Liver (tissue), 9 donors: ENCODE measurements around the gene SHANK2. TPM values are rescaled to one million over a fixed set of nuclear protein-coding genes. Genes with fewer than 3 reads are reported as not detected.

Source experiments
- DNase-seq: peaks from one replicate; pipeline ENCODE4 v3.0.0-alpha.2; 2017; ENCODE audit warnings: low spot score
- H3K27ac ChIP-seq, 2 donors: one replicate each; pipeline ENCODE4 v1.7.0; 2013; ENCODE audit warnings: inconsistent platforms in 2 of 2, low read length in 2 of 2, control low read depth in 1 of 2, low read depth in 1 of 2, mild to moderate bottlenecking in 1 of 2
- H3K27me3 ChIP-seq, 4 donors: one replicate each; pipeline versions ENCODE4 v1.6.1 to v1.7.0; 2013; ENCODE audit warnings: low read length in 3 of 4, inconsistent platforms in 1 of 4, mild to moderate bottlenecking in 1 of 4, moderate library complexity in 1 of 4; ENCODE audit not compliant: control insufficient read depth in 4 of 4, insufficient read depth in 4 of 4
- H3K36me3 ChIP-seq, 4 donors: one replicate each; pipeline versions ENCODE4 v1.6.1 to v1.7.0; 2013; ENCODE audit warnings: low read length in 3 of 4, mild to moderate bottlenecking in 3 of 4, low read depth in 1 of 4, moderate library complexity in 1 of 4; ENCODE audit not compliant: control insufficient read depth in 4 of 4, insufficient read depth in 3 of 4
- H3K4me1 ChIP-seq, 4 donors: one replicate each; pipeline versions ENCODE4 v1.6.1 to v1.7.0; 2013; ENCODE audit warnings: low read length in 3 of 4, mild to moderate bottlenecking in 3 of 4, moderate library complexity in 1 of 4; ENCODE audit not compliant: control insufficient read depth in 4 of 4, insufficient read depth in 4 of 4
- H3K4me3 ChIP-seq, 3 donors: one replicate each; pipeline versions ENCODE4 v1.6.1 to v1.7.0; 2013; ENCODE audit warnings: low read length in 3 of 3, control low read depth in 1 of 3, low read depth in 1 of 3, mild to moderate bottlenecking in 1 of 3
- H3K9ac ChIP-seq, 2 donors: one replicate each; pipeline ENCODE4 v1.7.0; 2013; ENCODE audit warnings: low read length in 2 of 2, mild to moderate bottlenecking in 2 of 2, moderate library complexity in 2 of 2, control low read depth in 1 of 2, low read depth in 1 of 2
- H3K9me3 ChIP-seq, 4 donors: one replicate each; pipeline versions ENCODE4 v1.6.1 to v1.7.0; 2013; ENCODE audit warnings: low read length in 3 of 4; ENCODE audit not compliant: control insufficient read depth in 4 of 4
- ATF3 ChIP-seq: IDR thresholded peaks from 2 replicates; pipeline ENCODE4 v1.6.1; 2016; ENCODE audit warnings: antibody characterized with exemption
- CTCF ChIP-seq: fragments of 150-350 bp; IDR thresholded peaks from 2 replicates; pipeline ENCODE4 v1.5.1; 2017; ENCODE audit warnings: improper control_type of control experiment, low read depth, low read length; ENCODE audit not compliant: missing input control
- EGR1 ChIP-seq, 2 donors: IDR thresholded peaks; 2 replicates each; pipeline ENCODE4 v1.6.1; 2016 to 2018; ENCODE audit warnings: antibody characterized with exemption in 2 of 2, low read depth in 2 of 2
- FOXA1 ChIP-seq: IDR thresholded peaks from 2 replicates; pipeline ENCODE4 v1.6.1; 2016; ENCODE audit warnings: antibody characterized with exemption
- FOXA2 ChIP-seq: IDR thresholded peaks from 2 replicates; pipeline ENCODE4 v1.6.1; 2016; ENCODE audit warnings: antibody characterized with exemption
- GABPA ChIP-seq, 2 donors: IDR thresholded peaks in 1 of 2; conservative IDR thresholded peaks in 1 of 2; 2 replicates each; pipeline ENCODE4 v1.6.1; 2016; ENCODE audit warnings: antibody characterized with exemption in 2 of 2, mild to moderate bottlenecking in 1 of 2, moderate library complexity in 1 of 2
- HNF4A ChIP-seq, 2 donors: conservative IDR thresholded peaks; 2 replicates each; pipeline ENCODE4 v1.6.1; 2016; ENCODE audit warnings: antibody characterized with exemption in 2 of 2, mild to moderate bottlenecking in 2 of 2
- HNF4G ChIP-seq: IDR thresholded peaks from 2 replicates; pipeline ENCODE4 v1.6.1; 2016; ENCODE audit warnings: antibody characterized with exemption
- JUND ChIP-seq, 2 donors: IDR thresholded peaks; 2 replicates each; pipeline ENCODE4 v1.6.1; 2016; ENCODE audit warnings: antibody characterized with exemption in 2 of 2
- NR2F2 ChIP-seq: IDR thresholded peaks from 2 replicates; pipeline ENCODE4 v1.6.1; 2016; ENCODE audit warnings: antibody characterized with exemption
- RAD21 ChIP-seq, 2 donors: IDR thresholded peaks; 2 replicates each; pipeline ENCODE4 v1.6.1; 2016; ENCODE audit warnings: antibody characterized with exemption in 2 of 2, mild to moderate bottlenecking in 2 of 2
- REST ChIP-seq: IDR thresholded peaks from 2 replicates; pipeline ENCODE4 v1.6.1; 2016; ENCODE audit warnings: antibody characterized with exemption, mild to moderate bottlenecking
- RXRA ChIP-seq, 2 donors: IDR thresholded peaks; 2 replicates each; pipeline ENCODE4 v1.6.1; 2017 to 2018; ENCODE audit warnings: antibody characterized with exemption in 2 of 2, mild to moderate bottlenecking in 1 of 2
- SP1 ChIP-seq: IDR thresholded peaks from 2 replicates; pipeline ENCODE4 v1.6.1; 2018; ENCODE audit warnings: antibody characterized with exemption, mild to moderate bottlenecking
- TAF1 ChIP-seq: conservative IDR thresholded peaks from 2 replicates; pipeline ENCODE4 v1.6.1; 2016; ENCODE audit warnings: antibody characterized with exemption, mild to moderate bottlenecking
- YY1 ChIP-seq: IDR thresholded peaks from 2 replicates; pipeline ENCODE4 v1.6.1; 2016; ENCODE audit warnings: antibody characterized with exemption, mild to moderate bottlenecking
- ZBTB33 ChIP-seq: IDR thresholded peaks from 2 replicates; pipeline ENCODE4 v1.6.1; 2016; ENCODE audit warnings: antibody characterized with exemption
- WGBS: extraction: QIAGEN DNeasy Blood & Tissue Kit; methylation state at CpG from one replicate; pipeline ENCODE4 v1.1.7; 2013; 5-methylcytosine and 5-hydroxymethylcytosine counted together
- polyA plus RNA-seq, 2 donors: library from polyadenylated mRNA; stranded (reverse) in 1 of 2; unstranded in 1 of 2; fragments of 200-250 nt in 1 of 2; fragments of >200 nt in 1 of 2; fragmentation: Nextera tagmentation in 1 of 2; extraction: Ambion mirVana in 1 of 2; gene quantifications; one replicate each; pipeline versions ENCODE4 v1.2.1 to v1.2.3, GENCODE V29; 2013 to 2015
- total RNA-seq, 2 donors: library from RNA; depleted of rRNA; stranded (reverse); fragments of >200 nt; gene quantifications; one replicate each; pipeline ENCODE4 v1.2.3, GENCODE V29; 2014
- TF ChIP-seq, protein P1 (sequence below): IDR thresholded peaks from 2 replicates; pipeline ENCODE4 v1.6.1; 2016; ENCODE audit warnings: antibody characterized with exemption
- donor health status: healthy.
- donor health status: healthy.
- donor health status: healthy.
- donor health status: healthy.
- donor health status: healthy.

The SHANK2 gene
- total and polyA plus RNA-seq, 4 donors = 5.4 to 36.4 (median 12.4) TPM

- TF ChIP-seq SP1 = peak; percentile 79
- TF ChIP-seq CTCF = no peak
- TF ChIP-seq ZBTB33 = no peak
- TF ChIP-seq FOXA1 = no peak
- TF ChIP-seq, protein P1, sequence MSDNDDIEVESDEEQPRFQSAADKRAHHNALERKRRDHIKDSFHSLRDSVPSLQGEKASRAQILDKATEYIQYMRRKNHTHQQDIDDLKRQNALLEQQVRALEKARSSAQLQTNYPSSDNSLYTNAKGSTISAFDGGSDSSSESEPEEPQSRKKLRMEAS = no peak
- no peak for TF ChIP-seq EGR1 (IDR thresholded peaks at IDR 0.05; ENCODE audit: low read depth in 2 of 2)
- TF ChIP-seq RAD21 (IDR thresholded peaks at IDR 0.05) = peak; percentile 52 to 53
- TF ChIP-seq HNF4G = peak; percentile 73
- no peak for TF ChIP-seq NR2F2
- no peak for TF ChIP-seq TAF1
- TF ChIP-seq YY1 = peak; percentile 58
- peak; percentile 21 for TF ChIP-seq FOXA2
- peak; percentile 92 to 95 for TF ChIP-seq HNF4A (conservative IDR thresholded peaks at IDR 0.05)
- peak; percentile 53 to 89 for TF ChIP-seq RXRA (IDR thresholded peaks at IDR 0.05)
- TF ChIP-seq REST = peak; percentile 59
- TF ChIP-seq GABPA (IDR thresholded peaks at IDR 0.05 in 1 of 2, conservative IDR thresholded peaks at IDR 0.05 in 1 of 2) = no peak
- TF ChIP-seq ATF3 = no peak
- TF ChIP-seq JUND (IDR thresholded peaks at IDR 0.05) = peak in 1 of 2 donors; percentile 79
- H3K4me3 ChIP-seq = no peak overlapping the region
- no peak overlapping the region for H3K9ac ChIP-seq
- no peaks in the 10 kb centered on the region for H3K36me3 ChIP-seq
- WGBS = 59% methylated on average over 10 of the region's 10 CpGs
- DNase-seq = no peak
- H3K27ac ChIP-seq = peak overlapping the region; percentile 34 to 51
- no peaks in the 10 kb centered on the region for H3K27me3 ChIP-seq
- no peaks in the 10 kb centered on the region for H3K9me3 ChIP-seq
- peaks cover 18 to 44% (median 37%) of the 10 kb centered on the region in 4 donors for H3K4me1 ChIP-seq
These were observed 39.4 kb downstream of the SHANK2 start for GRCh38 chr11:71212871-71213559.
